Measurements from ENCODE around the gene FYN. TPM values are rescaled to one million over a fixed set of nuclear protein-coding genes. Genes with fewer than 3 reads are reported as not detected.

FYN gene
- total and polyA plus RNA-seq, 2 donors: 93.9 to 97.6 TPM

DNA sequence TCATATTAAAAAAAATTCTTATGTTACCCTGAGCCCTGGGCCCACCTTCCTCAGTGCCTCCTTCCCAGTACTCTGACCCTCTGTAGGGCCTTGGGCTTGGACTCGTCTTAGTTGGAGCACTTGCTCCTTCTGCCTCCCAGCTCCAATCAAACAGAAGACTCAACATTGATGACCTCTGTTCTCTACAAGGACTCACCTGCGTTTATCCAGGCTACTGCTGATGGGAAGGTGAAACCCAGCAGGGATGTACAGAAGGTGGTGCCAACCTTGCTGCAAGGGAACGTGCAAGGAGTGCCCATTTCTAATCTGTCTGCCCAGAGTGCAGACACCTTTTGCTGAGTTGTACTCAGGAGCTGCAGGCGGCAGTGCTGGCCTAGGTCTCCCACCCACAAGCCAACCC, 38.9 kb downstream of the FYN start:
- Histone ChIP-seq H3K27me3 (ENCODE audit: control insufficient read depth in 2 of 2, insufficient read depth in 1 of 2, low read length in 1 of 2) (no peaks in the 10 kb centered on the region), H3K27ac (ENCODE audit: low read depth in 1 of 2, low read length in 1 of 2) (no peak overlapping the region), H3K9me3 (ENCODE audit: control insufficient read depth in 2 of 2, insufficient read depth in 1 of 2, low read length in 1 of 2) (no peaks in the 10 kb centered on the region), H3K36me3 (ENCODE audit: control insufficient read depth in 2 of 2, insufficient read depth in 2 of 2, low read length in 1 of 2) (peaks cover 7 to 20% of the 10 kb centered on the region in 2 donors), H3K4me3 (ENCODE audit: low read length in 2 of 2) (no peak overlapping the region), H3K4me1 (ENCODE audit: control insufficient read depth in 2 of 2, insufficient read depth in 2 of 2, low read length in 2 of 2) (peaks cover 10 to 23% of the 10 kb centered on the region in 2 donors)
- DNase-seq (ENCODE audit: low read depth in 6 of 9, low spot score in 9 of 9): no peak
- WGBS: 98% methylated on average over 4 of the region's 4 CpGs

DNA sequence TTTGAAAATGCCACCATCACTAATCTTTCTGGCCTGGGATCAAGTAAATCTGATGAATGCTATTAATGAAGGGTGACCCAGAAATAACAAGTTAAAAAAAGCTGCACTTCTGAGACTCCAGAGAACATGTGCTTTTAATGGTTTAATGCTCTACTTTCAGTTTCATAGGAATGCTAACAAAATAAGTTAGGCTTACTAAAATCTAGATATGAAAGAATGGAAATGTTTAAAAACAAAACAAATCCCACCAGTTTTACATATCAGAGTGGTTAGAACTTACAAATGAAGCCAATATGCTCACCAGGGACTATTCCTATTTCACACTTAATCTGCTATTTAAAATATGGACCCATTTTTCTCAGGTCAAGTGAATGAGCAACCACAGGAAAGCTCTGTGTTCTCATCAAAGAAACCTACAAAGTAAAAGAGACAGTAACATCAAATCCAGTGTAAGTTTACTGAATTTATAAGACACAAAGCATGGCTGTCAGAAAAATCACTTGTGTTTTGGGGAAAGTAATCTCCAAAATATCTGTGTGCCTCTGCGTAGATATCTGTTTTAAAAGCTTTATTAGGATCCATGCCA, 40.3 kb downstream of the FYN start:
- WGBS: 90% methylated on average over 1 of the region's 1 CpG
- H3K27ac ChIP-seq (ENCODE audit: low read depth in 1 of 2, low read length in 1 of 2): peak overlapping the region in 1 of 2 donors; percentile 39
- H3K4me3 ChIP-seq (ENCODE audit: low read length in 2 of 2): no peak overlapping the region
- peak in 1 of 9 donors; percentile 37 for DNase-seq (ENCODE audit: low read depth in 6 of 9, low spot score in 9 of 9)
- H3K36me3 ChIP-seq (ENCODE audit: control insufficient read depth in 2 of 2, insufficient read depth in 2 of 2, low read length in 1 of 2): peaks cover 13 to 15% of the 10 kb centered on the region in 2 donors
- peaks cover 10 to 14% of the 10 kb centered on the region in 2 donors for H3K4me1 ChIP-seq (ENCODE audit: control insufficient read depth in 2 of 2, insufficient read depth in 2 of 2, low read length in 2 of 2)
- no peaks in the 10 kb centered on the region for H3K9me3 ChIP-seq (ENCODE audit: control insufficient read depth in 2 of 2, insufficient read depth in 1 of 2, low read length in 1 of 2)
- H3K27me3 ChIP-seq (ENCODE audit: control insufficient read depth in 2 of 2, insufficient read depth in 1 of 2, low read length in 1 of 2): no peaks in the 10 kb centered on the region

DNA sequence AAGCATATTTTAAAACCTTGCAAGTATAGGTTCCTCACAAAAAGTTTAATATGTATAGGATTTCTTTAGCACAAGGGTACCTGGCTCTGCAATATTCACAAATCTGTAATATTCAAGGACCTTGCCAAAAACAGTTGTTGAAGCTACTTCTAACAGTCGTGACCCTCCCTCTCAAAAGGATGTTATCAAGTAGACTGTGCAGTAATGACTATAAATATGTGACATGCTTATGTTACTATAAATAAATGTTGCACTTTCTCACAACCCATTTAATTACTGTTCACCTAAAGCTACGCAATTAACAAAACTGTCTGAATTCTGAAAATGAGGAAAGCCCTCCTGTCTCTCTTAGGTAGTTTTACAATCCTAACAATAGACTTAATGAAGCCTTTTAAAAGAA, 41.8 kb downstream of the FYN start:
- 71% methylated on average over 2 of the region's 2 CpGs for WGBS
- H3K27ac ChIP-seq (ENCODE audit: low read depth in 1 of 2, low read length in 1 of 2): no peak overlapping the region
- peaks cover 10 to 17% of the 10 kb centered on the region in 2 donors for H3K4me1 ChIP-seq (ENCODE audit: control insufficient read depth in 2 of 2, insufficient read depth in 2 of 2, low read length in 2 of 2)
- no peak overlapping the region for H3K4me3 ChIP-seq (ENCODE audit: low read length in 2 of 2)
- no peak for DNase-seq (ENCODE audit: low read depth in 6 of 9, low spot score in 9 of 9)
- H3K9me3 ChIP-seq (ENCODE audit: control insufficient read depth in 2 of 2, insufficient read depth in 1 of 2, low read length in 1 of 2): no peaks in the 10 kb centered on the region
- H3K36me3 ChIP-seq (ENCODE audit: control insufficient read depth in 2 of 2, insufficient read depth in 2 of 2, low read length in 1 of 2): peaks cover 13 to 16% of the 10 kb centered on the region in 2 donors
- H3K27me3 ChIP-seq (ENCODE audit: control insufficient read depth in 2 of 2, insufficient read depth in 1 of 2, low read length in 1 of 2): no peaks in the 10 kb centered on the region

DNA sequence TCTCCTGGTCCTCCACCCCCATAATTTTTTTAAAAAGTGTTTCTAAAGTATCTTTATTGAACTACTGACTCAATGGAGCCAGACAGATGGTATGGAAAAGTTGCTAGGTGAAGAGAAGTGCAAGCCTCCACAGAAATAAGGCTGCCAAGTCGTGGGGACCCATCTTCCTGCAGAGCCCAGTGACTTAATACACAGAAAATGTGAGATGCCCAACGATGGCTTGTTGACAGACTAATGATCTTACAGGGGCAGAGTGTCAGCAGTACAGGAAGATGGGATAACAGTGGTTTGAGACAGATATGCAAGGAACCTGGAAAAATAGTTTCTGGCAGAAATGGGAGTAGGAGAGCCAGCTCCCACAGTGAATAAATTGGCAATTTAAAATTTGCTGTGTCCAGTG, 43.3 kb downstream of the FYN start:
- peaks cover 13 to 16% of the 10 kb centered on the region in 2 donors for H3K36me3 ChIP-seq (ENCODE audit: control insufficient read depth in 2 of 2, insufficient read depth in 2 of 2, low read length in 1 of 2)
- no peak for DNase-seq (ENCODE audit: low read depth in 6 of 9, low spot score in 9 of 9)
- H3K4me1 ChIP-seq (ENCODE audit: control insufficient read depth in 2 of 2, insufficient read depth in 2 of 2, low read length in 2 of 2): peaks cover 10 to 17% of the 10 kb centered on the region in 2 donors
- H3K4me3 ChIP-seq (ENCODE audit: low read length in 2 of 2): no peak overlapping the region
- no peaks in the 10 kb centered on the region for H3K27me3 ChIP-seq (ENCODE audit: control insufficient read depth in 2 of 2, insufficient read depth in 1 of 2, low read length in 1 of 2)
- WGBS: 89% methylated on average over 2 of the region's 2 CpGs
- H3K9me3 ChIP-seq (ENCODE audit: control insufficient read depth in 2 of 2, insufficient read depth in 1 of 2, low read length in 1 of 2): no peaks in the 10 kb centered on the region
- no peak overlapping the region for H3K27ac ChIP-seq (ENCODE audit: low read depth in 1 of 2, low read length in 1 of 2)

DNA sequence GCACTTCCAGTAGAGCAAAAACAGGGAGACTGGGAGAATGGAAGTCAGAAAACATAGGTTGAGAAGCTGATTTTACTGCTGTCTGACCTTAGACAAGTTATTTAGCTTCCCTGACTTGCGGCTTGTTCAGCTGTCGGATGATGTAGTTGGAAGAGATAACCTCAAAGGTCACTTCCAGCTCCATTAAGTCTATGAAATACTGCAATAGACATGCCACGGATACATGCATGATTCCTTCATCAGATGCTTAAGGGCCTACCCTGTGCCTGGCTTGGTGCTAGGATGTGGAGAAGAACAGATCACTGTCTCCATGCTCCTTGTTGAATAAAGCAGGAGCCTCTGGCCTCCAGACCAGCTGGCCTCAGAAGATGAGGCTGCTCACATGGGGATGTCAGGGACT, 43.7 kb downstream of the FYN start:
- H3K27ac ChIP-seq (ENCODE audit: low read depth in 1 of 2, low read length in 1 of 2): no peak overlapping the region
- no peak overlapping the region for H3K4me3 ChIP-seq (ENCODE audit: low read length in 2 of 2)
- peaks cover 10 to 15% of the 10 kb centered on the region in 2 donors for H3K4me1 ChIP-seq (ENCODE audit: control insufficient read depth in 2 of 2, insufficient read depth in 2 of 2, low read length in 2 of 2)
- peaks cover 11 to 16% of the 10 kb centered on the region in 2 donors for H3K36me3 ChIP-seq (ENCODE audit: control insufficient read depth in 2 of 2, insufficient read depth in 2 of 2, low read length in 1 of 2)
- no peaks in the 10 kb centered on the region for H3K27me3 ChIP-seq (ENCODE audit: control insufficient read depth in 2 of 2, insufficient read depth in 1 of 2, low read length in 1 of 2)
- DNase-seq (ENCODE audit: low read depth in 6 of 9, low spot score in 9 of 9): no peak
- WGBS: 97% methylated on average over 3 of the region's 3 CpGs
- no peaks in the 10 kb centered on the region for H3K9me3 ChIP-seq (ENCODE audit: control insufficient read depth in 2 of 2, insufficient read depth in 1 of 2, low read length in 1 of 2)

DNA sequence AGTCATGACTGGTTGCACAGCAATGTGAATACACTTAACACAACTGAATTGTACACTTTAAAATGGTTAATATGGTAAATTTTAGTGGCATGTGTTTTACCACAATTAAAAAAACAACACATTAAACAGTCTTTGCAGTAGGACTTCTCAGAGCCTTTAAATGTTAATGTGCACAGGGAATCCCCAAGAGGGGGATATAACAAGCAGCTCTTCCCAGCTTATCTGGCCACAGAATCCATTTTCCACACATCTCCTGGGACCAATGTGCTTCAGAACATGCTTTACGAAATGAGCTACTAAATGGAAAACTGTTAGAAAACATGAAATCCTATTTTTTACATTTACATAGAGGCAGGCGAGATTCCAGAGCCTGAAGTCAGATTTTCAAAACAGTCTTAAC, 44.4 kb downstream of the FYN start:
- peaks cover 4 to 10% of the 10 kb centered on the region in 2 donors for H3K4me1 ChIP-seq (ENCODE audit: control insufficient read depth in 2 of 2, insufficient read depth in 2 of 2, low read length in 2 of 2)
- H3K36me3 ChIP-seq (ENCODE audit: control insufficient read depth in 2 of 2, insufficient read depth in 2 of 2, low read length in 1 of 2): peaks cover 6 to 12% of the 10 kb centered on the region in 2 donors
- no peak overlapping the region for H3K27ac ChIP-seq (ENCODE audit: low read depth in 1 of 2, low read length in 1 of 2)
- no peak for DNase-seq (ENCODE audit: low read depth in 6 of 9, low spot score in 9 of 9)
- H3K4me3 ChIP-seq (ENCODE audit: low read length in 2 of 2): no peak overlapping the region
- H3K27me3 ChIP-seq (ENCODE audit: control insufficient read depth in 2 of 2, insufficient read depth in 1 of 2, low read length in 1 of 2): no peaks in the 10 kb centered on the region
- H3K9me3 ChIP-seq (ENCODE audit: control insufficient read depth in 2 of 2, insufficient read depth in 1 of 2, low read length in 1 of 2): no peaks in the 10 kb centered on the region
- 98% methylated on average over 2 of the region's 2 CpGs for WGBS

DNA sequence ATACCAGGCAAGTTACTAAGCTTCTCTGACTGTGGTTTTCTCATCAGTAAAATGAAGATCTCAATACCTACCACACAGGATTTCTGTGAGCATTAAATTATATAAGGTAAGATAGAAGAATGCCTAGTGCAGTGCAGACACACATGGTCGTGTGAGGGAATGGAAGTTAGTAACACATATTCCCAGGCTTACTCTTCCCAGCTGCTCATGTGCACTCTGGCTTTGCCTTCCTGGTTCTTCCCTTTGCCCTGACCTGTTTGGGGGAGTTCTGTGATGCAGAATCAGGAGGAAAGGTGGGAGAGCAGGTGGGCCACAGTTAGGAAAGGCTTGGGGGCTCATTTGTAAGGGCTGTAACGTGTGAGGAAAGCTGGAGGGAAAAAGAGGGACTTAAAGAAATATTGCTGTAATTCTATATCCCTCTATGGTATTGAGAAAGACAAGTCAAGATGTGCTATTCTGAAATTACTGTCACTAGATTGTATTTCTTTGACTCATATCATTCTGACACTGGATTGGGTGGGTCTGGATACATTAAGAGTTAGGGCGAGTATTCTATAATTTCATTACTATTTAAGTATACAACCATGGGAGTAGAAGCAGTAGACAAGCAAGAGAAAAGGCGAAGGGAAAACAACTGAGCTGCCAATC, 47.7 kb downstream of the FYN start:
- no peak overlapping the region for H3K27ac ChIP-seq (ENCODE audit: low read depth in 1 of 2, low read length in 1 of 2)
- peaks cover 0 to 10% of the 10 kb centered on the region in 2 donors for H3K4me1 ChIP-seq (ENCODE audit: control insufficient read depth in 2 of 2, insufficient read depth in 2 of 2, low read length in 2 of 2)
- no peak for DNase-seq (ENCODE audit: low read depth in 6 of 9, low spot score in 9 of 9)
- no peaks in the 10 kb centered on the region for H3K27me3 ChIP-seq (ENCODE audit: control insufficient read depth in 2 of 2, insufficient read depth in 1 of 2, low read length in 1 of 2)
- no peak overlapping the region for H3K4me3 ChIP-seq (ENCODE audit: low read length in 2 of 2)
- peaks cover 9 to 12% of the 10 kb centered on the region in 2 donors for H3K36me3 ChIP-seq (ENCODE audit: control insufficient read depth in 2 of 2, insufficient read depth in 2 of 2, low read length in 1 of 2)
- 97% methylated on average over 4 of the region's 4 CpGs for WGBS
- no peaks in the 10 kb centered on the region for H3K9me3 ChIP-seq (ENCODE audit: control insufficient read depth in 2 of 2, insufficient read depth in 1 of 2, low read length in 1 of 2)

DNA sequence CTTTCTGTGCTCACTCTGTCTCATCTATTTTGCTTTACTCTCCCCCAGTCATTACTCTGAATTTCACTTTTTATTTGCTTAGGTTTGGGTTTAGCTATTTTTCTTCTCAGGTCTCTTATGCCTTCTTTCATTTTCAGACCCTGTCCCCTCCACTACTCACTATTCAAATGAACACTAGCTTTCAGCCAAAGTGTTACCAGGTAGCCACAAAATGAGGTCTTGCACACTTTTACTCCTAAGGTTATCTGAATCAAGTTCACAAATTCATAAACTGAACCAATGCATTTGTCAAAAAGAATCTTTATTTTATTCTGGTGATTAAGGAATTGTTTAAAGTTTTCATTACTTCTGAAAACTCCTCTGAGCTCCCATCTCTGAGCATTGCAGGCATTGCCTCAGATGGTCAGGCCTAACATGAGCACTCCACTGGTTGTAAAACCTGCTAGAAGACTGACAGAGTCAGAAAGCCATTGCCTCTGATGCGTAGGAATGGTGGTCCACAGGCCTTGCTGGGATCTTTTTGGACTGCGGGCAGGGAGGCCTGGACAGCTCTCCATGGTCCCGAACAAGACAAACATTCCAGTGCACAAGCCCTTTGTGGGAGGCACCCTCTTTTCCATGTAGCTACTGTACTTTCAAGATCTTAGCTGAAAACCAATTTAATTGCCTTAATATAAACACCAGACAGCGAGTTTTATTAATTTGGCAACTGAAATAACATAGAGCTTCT, 48.5 kb downstream of the FYN start:
- Histone ChIP-seq H3K9me3 (ENCODE audit: control insufficient read depth in 2 of 2, insufficient read depth in 1 of 2, low read length in 1 of 2) (no peaks in the 10 kb centered on the region), H3K36me3 (ENCODE audit: control insufficient read depth in 2 of 2, insufficient read depth in 2 of 2, low read length in 1 of 2) (peaks cover 9 to 12% of the 10 kb centered on the region in 2 donors), H3K4me3 (ENCODE audit: low read length in 2 of 2) (no peak overlapping the region), H3K27ac (ENCODE audit: low read depth in 1 of 2, low read length in 1 of 2) (no peak overlapping the region), H3K4me1 (ENCODE audit: control insufficient read depth in 2 of 2, insufficient read depth in 2 of 2, low read length in 2 of 2) (peaks cover 0 to 10% of the 10 kb centered on the region in 2 donors), H3K27me3 (ENCODE audit: control insufficient read depth in 2 of 2, insufficient read depth in 1 of 2, low read length in 1 of 2) (no peaks in the 10 kb centered on the region)
- DNase-seq (ENCODE audit: low read depth in 6 of 9, low spot score in 9 of 9): no peak
- WGBS: 96% methylated on average over 4 of the region's 4 CpGs
